B cell (primary cell): Measurements from ENCODE around the gene TATDN2. TPM values are rescaled to one million over a fixed set of nuclear protein-coding genes. Genes with fewer than 3 reads are reported as not detected.

Experiments
- ATAC-seq: fragments of 200-7000 bp; cut with Tn5 transposase; one replicate; pipeline ENCODE4 v1.10.0; 2021; ENCODE audit warnings: low read depth, mild to moderate bottlenecking, moderate number of reproducible peaks, moderate library complexity
- CTCF ChIA-PET: fragments of 350-600 bp; sonication (Branson Sonifier 250); formaldehyde crosslinking; loops from one replicate; lab custom pipeline; 2021; ENCODE audit warnings: antibody characterized with exemption, inconsistent platforms; lab: Charles Lee
- POLR2A ChIA-PET: fragments of 350-600 bp; sonication (Branson Sonifier 250); formaldehyde crosslinking; loops from one replicate; lab custom pipeline; 2021; ENCODE audit warnings: antibody characterized with exemption; lab: Charles Lee
- DNase-seq: peaks from one replicate; pipeline ENCODE4 v3.0.0; 2013
- H2AFZ ChIP-seq: 2 replicates; pipeline ENCODE4 v1.6.1; 2012; ENCODE audit warnings: mild to moderate bottlenecking, low read depth, low read length; ENCODE audit not compliant: insufficient read depth, poor library complexity, severe bottlenecking
- H3K27ac ChIP-seq, 2 donors: 1 replicate in 1 of 2; 2 replicates in 1 of 2; pipeline ENCODE4 v1.5.1; 2012 to 2013; ENCODE audit warnings: low read length in 2 of 2, mild to moderate bottlenecking in 2 of 2, moderate library complexity in 1 of 2
- H3K27me3 ChIP-seq, 4 experiments: fragments of 200-600 bp in 1 of 4; sonication (generic) in 1 of 4; replicated peaks in 1 of 4; 1 replicate in 2 of 4; 2 replicates in 2 of 4; pipeline versions ENCODE4 v1.6.1 to v1.7.0; 2013 to 2016; ENCODE audit warnings: low read length in 3 of 4, mild to moderate bottlenecking in 2 of 4, mixed read lengths in 1 of 4, moderate library complexity in 1 of 4; ENCODE audit not compliant: insufficient read depth in 4 of 4, control insufficient read depth in 3 of 4; ENCODE audit errors: control extremely low read depth in 1 of 4
- H3K36me3 ChIP-seq, 2 experiments: replicated peaks in 1 of 2; 1 replicate in 1 of 2; 2 replicates in 1 of 2; pipeline versions ENCODE4 v1.6.1 to v1.7.1; 2013; ENCODE audit warnings: low read length in 1 of 2; ENCODE audit not compliant: insufficient read depth in 2 of 2, control insufficient read depth in 1 of 2; ENCODE audit errors: control extremely low read depth in 1 of 2, extremely low read depth in 1 of 2
- H3K4me1 ChIP-seq, 2 donors: fragments of 200-600 bp in 1 of 2; sonication (generic) in 1 of 2; 1 replicate in 1 of 2; 2 replicates in 1 of 2; pipeline versions ENCODE4 v1.5.1 to v1.6.1; 2013 to 2017; ENCODE audit warnings: low read length in 2 of 2; ENCODE audit not compliant: control insufficient read depth in 2 of 2, insufficient read depth in 2 of 2
- H3K4me2 ChIP-seq: replicated peaks from 2 replicates; pipeline ENCODE3; 2012; ENCODE audit warnings: mild to moderate bottlenecking, low read depth, low read length; ENCODE audit not compliant: poor library complexity, severe bottlenecking
- H3K4me3 ChIP-seq, 5 experiments: fragments of 200-600 bp in 1 of 5; sonication (generic) in 1 of 5; 1 replicate in 3 of 5; 2 replicates in 2 of 5; pipeline versions ENCODE4 v1.5.1 to v1.7.0; 2011 to 2016; ENCODE audit warnings: low read length in 4 of 5, mild to moderate bottlenecking in 4 of 5, low read depth in 2 of 5, control low read depth in 1 of 5, moderate library complexity in 1 of 5; ENCODE audit not compliant: insufficient read depth in 1 of 5; ENCODE audit errors: control extremely low read depth in 1 of 5, extremely low read depth in 1 of 5
- H3K79me2 ChIP-seq: fragments of 200-600 bp; sonication (generic); one replicate; pipeline ENCODE4 v1.6.0; 2016; ENCODE audit warnings: low read length; ENCODE audit not compliant: control insufficient read depth, insufficient read depth
- H3K9ac ChIP-seq: fragments of 200-600 bp; sonication (generic); 2 replicates; pipeline ENCODE4 v1.6.1; 2017; ENCODE audit warnings: mild to moderate bottlenecking, low read length, moderate library complexity
- H3K9me3 ChIP-seq, 3 donors: one replicate each; pipeline versions ENCODE4 v1.6.1 to v1.7.1; 2013; ENCODE audit warnings: low read length in 2 of 3; ENCODE audit not compliant: control insufficient read depth in 2 of 3, insufficient read depth in 1 of 3; ENCODE audit errors: control extremely low read depth in 1 of 3
- H4K20me1 ChIP-seq: 2 replicates; pipeline ENCODE4 v1.6.0; 2012; ENCODE audit warnings: mild to moderate bottlenecking, low read length; ENCODE audit not compliant: insufficient read depth, control insufficient read depth, poor library complexity, severe bottlenecking
- H3K27ac Mint-ChIP-seq: one replicate; pipeline ENCODE4 v1.8.0; 2021; ENCODE audit warnings: mixed read lengths
- H3K27me3 Mint-ChIP-seq: one replicate; pipeline ENCODE4 v1.8.0; 2021; ENCODE audit warnings: mixed read lengths
- H3K4me1 Mint-ChIP-seq: one replicate; pipeline ENCODE4 v1.8.0; 2021; ENCODE audit warnings: mixed read lengths
- H3K4me3 Mint-ChIP-seq: one replicate; pipeline ENCODE4 v1.8.0; 2021; ENCODE audit warnings: mixed read lengths
- H3K9me3 Mint-ChIP-seq: one replicate; pipeline ENCODE4 v1.8.0; 2022; ENCODE audit warnings: mixed read lengths; ENCODE audit not compliant: insufficient read depth
- CTCF ChIP-seq: fragments of 200-600 bp; IDR thresholded peaks from one replicate; pipeline ENCODE4 v1.8.0; 2022; ENCODE audit warnings: antibody characterized with exemption, mild to moderate bottlenecking
- EZH2 ChIP-seq: IDR thresholded peaks from 2 replicates; pipeline ENCODE4 v1.6.1; 2012; ENCODE audit warnings: borderline replicate concordance, low read depth, mild to moderate bottlenecking, moderate library complexity, low read length; ENCODE audit not compliant: insufficient read depth, poor library complexity, severe bottlenecking
- WGBS: methylation state at CpG from one replicate; pipeline ENCODE4 v1.1.5; 2013; ENCODE audit warnings: missing lambda C conversion rate; ENCODE audit not compliant: insufficient coverage; 5-methylcytosine and 5-hydroxymethylcytosine counted together
- intact Hi-C: fragments of 100-400 bp; cut with micrococcal nuclease; formaldehyde crosslinking; loops from one replicate; pipeline ENCODE4 v1.10.0; 2022
- polyA plus RNA-seq: library from polyadenylated mRNA; depleted of rRNA; stranded (reverse); fragments of >200 nt; gene quantifications from 2 replicates; pipeline ENCODE4 v1.2.3, GENCODE V29; 2012
- total RNA-seq, 2 donors: library from RNA; stranded (reverse); fragments of 120-200 nt in 1 of 2; gene quantifications; 1 replicate in 1 of 2; 2 replicates in 1 of 2; pipeline versions ENCODE4 v1.2.3 to v1.2.4, GENCODE V29; 2013 to 2022

TATDN2 gene
- total and polyA plus RNA-seq, 2 donors (not counting 1 experiment from before 2014, with no cell fraction given) = 24.7 to 62.9 TPM

GRCh38 chr3:10286133-10286524, 37.9 kb downstream of the TATDN2 start:
- CTCF ChIA-PET = no interaction called here
- Histone ChIP-seq H3K27me3 (no peaks in the 10 kb centered on the region), H4K20me1 (no peaks in the 10 kb centered on the region), H2AFZ (no peak overlapping the region), H3K4me1 (peaks cover 0 to 14% of the 10 kb centered on the region in 2 donors), H3K9me3 (no peaks in the 10 kb centered on the region), H3K79me2 (no peaks in the 10 kb centered on the region), H3K4me2 (no peak overlapping the region), H3K9ac (no peak overlapping the region), H3K27ac (no peak overlapping the region), H3K4me3 (no peak overlapping the region), H3K36me3 (peaks cover 0 to 32% of the 10 kb centered on the region in 2 experiments)
- Mint-ChIP-seq H3K4me1 (peaks cover 11% of the 10 kb centered on the region), H3K27me3 (no peaks in the 10 kb centered on the region), H3K4me3 (no peak overlapping the region), H3K9me3 (no peaks in the 10 kb centered on the region), H3K27ac (no peak overlapping the region)
- TF ChIP-seq EZH2 (no peak), CTCF (no peak)
- ATAC-seq (no peak), DNase-seq (no peak)
- POLR2A ChIA-PET = no interaction called here
- intact Hi-C loops = no loop called here
- 100% methylated on average over 2 of the region's 5 CpGs for WGBS

DNA sequence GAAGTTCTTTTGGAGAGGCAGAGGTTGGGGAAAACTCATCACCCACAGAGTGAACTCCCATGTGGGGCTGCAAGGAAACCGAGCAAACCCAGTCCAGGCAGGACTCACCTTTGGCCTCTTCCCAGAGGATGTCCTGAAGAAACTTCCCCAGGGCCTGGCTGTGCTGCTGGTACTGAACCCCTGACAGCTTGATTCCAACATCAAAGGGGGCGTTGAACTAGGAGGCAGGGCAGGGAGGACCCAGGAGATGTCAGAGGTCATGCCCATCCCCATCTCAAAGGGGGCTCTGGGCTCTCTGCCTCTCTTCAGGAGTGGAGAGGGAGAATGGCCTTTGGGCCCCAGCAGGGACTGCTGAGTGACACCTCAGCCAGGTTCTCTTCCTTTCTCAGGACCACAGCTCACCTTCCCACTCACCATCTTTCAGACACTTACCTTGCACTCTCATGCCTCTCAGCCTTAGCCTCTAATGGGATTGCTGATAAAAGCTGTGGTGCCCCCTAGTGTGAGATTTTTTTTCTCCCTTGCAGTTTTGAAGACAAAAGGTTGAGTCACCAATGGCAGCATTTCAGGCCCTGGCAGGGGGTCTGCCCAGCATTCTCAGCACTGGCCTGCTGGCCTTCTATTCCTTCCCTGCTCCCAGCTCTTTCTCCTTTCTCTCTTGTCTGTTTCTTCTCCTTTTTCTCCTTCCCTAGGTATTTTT, 38.5 kb downstream of the TATDN2 start:
- H4K20me1 ChIP-seq = no peaks in the 10 kb centered on the region
- peak; percentile 58 for DNase-seq
- H3K27me3 ChIP-seq = no peaks in the 10 kb centered on the region
- POLR2A ChIA-PET = no interaction called here
- no peak overlapping the region for H3K4me3 ChIP-seq
- CTCF ChIA-PET = no interaction called here
- no peak overlapping the region for H3K27ac ChIP-seq
- no peaks in the 10 kb centered on the region for H3K79me2 ChIP-seq
- no peak overlapping the region for H2AFZ ChIP-seq
- 80% methylated on average over 2 of the region's 2 CpGs for WGBS
- TF ChIP-seq EZH2 = no peak
- no peak for TF ChIP-seq CTCF
- H3K36me3 ChIP-seq = peaks cover 0 to 32% of the 10 kb centered on the region in 2 experiments
- no peaks in the 10 kb centered on the region for H3K9me3 ChIP-seq
- H3K27ac Mint-ChIP-seq = peak overlapping the region; percentile 17
- H3K27me3 Mint-ChIP-seq = no peaks in the 10 kb centered on the region
- no peak overlapping the region for H3K4me3 Mint-ChIP-seq
- no peak for ATAC-seq
- no peak overlapping the region for H3K4me2 ChIP-seq
- no peak overlapping the region for H3K9ac ChIP-seq
- H3K4me1 ChIP-seq = peaks cover 3 to 14% of the 10 kb centered on the region in 2 donors
- intact Hi-C loops = no loop called here
- no peaks in the 10 kb centered on the region for H3K9me3 Mint-ChIP-seq
- H3K4me1 Mint-ChIP-seq = peaks cover 17% of the 10 kb centered on the region
